Measurements from ENCODE around the gene CRHR1. TPM values are rescaled to one million over a fixed set of nuclear protein-coding genes. Genes with fewer than 3 reads are reported as not detected.

Gene CRHR1
- total RNA-seq, 4 donors from 2014 or later, result 0.25 to 3.7 (median 1.5) TPM

- no peak within 1 kb of the TSS for H3K4me3 ChIP-seq (ENCODE audit: low read depth, poor library complexity, severe bottlenecking)
- WGBS, 2 donors, result 74 to 86% methylated on average over 19 to 25 of the region's 25 CpGs
- TF ChIP-seq, protein P1, sequence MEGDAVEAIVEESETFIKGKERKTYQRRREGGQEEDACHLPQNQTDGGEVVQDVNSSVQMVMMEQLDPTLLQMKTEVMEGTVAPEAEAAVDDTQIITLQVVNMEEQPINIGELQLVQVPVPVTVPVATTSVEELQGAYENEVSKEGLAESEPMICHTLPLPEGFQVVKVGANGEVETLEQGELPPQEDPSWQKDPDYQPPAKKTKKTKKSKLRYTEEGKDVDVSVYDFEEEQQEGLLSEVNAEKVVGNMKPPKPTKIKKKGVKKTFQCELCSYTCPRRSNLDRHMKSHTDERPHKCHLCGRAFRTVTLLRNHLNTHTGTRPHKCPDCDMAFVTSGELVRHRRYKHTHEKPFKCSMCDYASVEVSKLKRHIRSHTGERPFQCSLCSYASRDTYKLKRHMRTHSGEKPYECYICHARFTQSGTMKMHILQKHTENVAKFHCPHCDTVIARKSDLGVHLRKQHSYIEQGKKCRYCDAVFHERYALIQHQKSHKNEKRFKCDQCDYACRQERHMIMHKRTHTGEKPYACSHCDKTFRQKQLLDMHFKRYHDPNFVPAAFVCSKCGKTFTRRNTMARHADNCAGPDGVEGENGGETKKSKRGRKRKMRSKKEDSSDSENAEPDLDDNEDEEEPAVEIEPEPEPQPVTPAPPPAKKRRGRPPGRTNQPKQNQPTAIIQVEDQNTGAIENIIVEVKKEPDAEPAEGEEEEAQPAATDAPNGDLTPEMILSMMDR (IDR thresholded peaks at IDR 0.05), result no peak
- no peak for TF ChIP-seq POLR2A (IDR thresholded peaks at IDR 0.05)
- intact Hi-C loops (cut with DNase I; ENCODE audit: low total_unique reads), result no loop called here
- no peak for DNase-seq (ENCODE audit: low spot score in 2 of 2)
Measured at GRCh38 chr17:45844695-45845375, 60.7 kb downstream of the CRHR1 start, which contains the start of gene SPPL2C. TSS of gene SPPL2C (plus strand) at chr17:45844881. CDS start at chr17:45844907, 26 bp downstream.

DNA sequence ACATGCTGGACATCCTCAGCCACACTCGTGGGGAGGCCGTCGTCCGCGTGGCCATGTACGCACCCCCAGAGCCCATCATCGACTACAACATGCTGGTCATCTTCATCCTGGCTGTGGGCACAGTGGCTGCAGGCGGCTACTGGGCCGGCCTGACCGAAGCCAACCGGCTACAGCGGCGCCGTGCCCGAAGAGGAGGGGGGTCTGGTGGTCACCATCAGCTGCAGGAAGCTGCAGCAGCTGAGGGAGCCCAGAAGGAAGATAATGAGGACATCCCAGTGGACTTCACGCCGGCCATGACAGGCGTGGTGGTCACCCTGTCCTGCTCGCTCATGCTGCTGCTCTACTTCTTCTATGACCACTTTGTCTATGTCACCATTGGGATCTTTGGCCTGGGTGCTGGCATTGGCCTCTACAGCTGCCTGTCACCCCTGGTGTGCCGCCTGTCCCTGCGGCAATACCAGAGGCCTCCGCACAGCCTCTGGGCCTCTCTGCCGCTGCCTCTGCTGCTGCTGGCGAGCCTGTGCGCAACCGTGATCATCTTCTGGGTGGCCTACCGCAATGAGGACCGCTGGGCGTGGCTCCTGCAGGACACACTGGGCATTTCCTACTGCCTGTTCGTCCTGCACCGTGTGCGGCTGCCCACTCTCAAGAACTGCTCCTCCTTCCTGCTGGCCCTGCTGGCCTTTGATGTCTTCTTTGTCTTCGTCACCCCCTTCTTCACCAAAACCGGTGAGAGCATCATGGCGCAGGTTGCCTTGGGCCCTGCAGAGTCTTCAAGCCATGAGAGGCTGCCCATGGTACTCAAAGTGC, 61.5 kb downstream of the CRHR1 start:
- DNase-seq (ENCODE audit: low spot score in 2 of 2), result no peak
- intact Hi-C loops (cut with DNase I; ENCODE audit: low total_unique reads), result no loop called here
- H3K4me3 ChIP-seq (ENCODE audit: low read depth, poor library complexity, severe bottlenecking), result no peak overlapping the region
- TF ChIP-seq, protein P1 (IDR thresholded peaks at IDR 0.05), result no peak
- TF ChIP-seq POLR2A (IDR thresholded peaks at IDR 0.05), result no peak
- WGBS, 2 donors, result 91% methylated on average over 31 to 35 of the region's 35 CpGs

- 87 to 92% methylated on average over 8 to 9 of the region's 10 CpGs for WGBS, 2 donors
- DNase-seq (ENCODE audit: low spot score in 2 of 2), result no peak
- intact Hi-C loops (cut with DNase I; ENCODE audit: low total_unique reads), result no loop called here
- TF ChIP-seq, protein P1 (IDR thresholded peaks at IDR 0.05), result no peak
- no peak for TF ChIP-seq POLR2A (IDR thresholded peaks at IDR 0.05)
- no peak overlapping the region for H3K4me3 ChIP-seq (ENCODE audit: low read depth, poor library complexity, severe bottlenecking)
Measured at GRCh38 chr17:45846223-45846622, 62.1 kb downstream of the CRHR1 start.

DNA sequence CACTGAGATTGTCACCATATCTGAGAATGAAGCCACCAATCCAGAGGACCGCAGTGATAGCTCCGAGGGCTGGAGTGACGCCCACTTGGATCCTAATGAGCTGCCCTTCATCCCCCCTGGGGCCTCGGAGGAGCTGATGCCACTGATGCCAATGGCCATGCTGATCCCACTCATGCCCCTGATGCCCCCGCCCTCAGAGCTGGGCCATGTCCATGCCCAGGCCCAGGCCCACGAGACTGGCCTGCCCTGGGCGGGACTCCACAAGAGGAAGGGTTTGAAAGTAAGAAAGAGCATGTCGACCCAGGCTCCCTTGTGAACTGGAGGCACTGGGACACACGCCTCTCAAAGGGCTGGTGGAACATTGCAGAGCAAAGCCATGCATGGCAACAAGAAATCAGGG, 62.5 kb downstream of the CRHR1 start:
- intact Hi-C loops (cut with DNase I; ENCODE audit: low total_unique reads), result no loop called here
- no peak for DNase-seq (ENCODE audit: low spot score in 2 of 2)
- WGBS, 2 donors, result 78 to 85% methylated on average over 9 of the region's 9 CpGs
- TF ChIP-seq, protein P1 (IDR thresholded peaks at IDR 0.05), result no peak
- TF ChIP-seq POLR2A (IDR thresholded peaks at IDR 0.05), result no peak
- H3K4me3 ChIP-seq (ENCODE audit: low read depth, poor library complexity, severe bottlenecking), result no peak overlapping the region

- no peak for DNase-seq (ENCODE audit: low spot score in 2 of 2)
- TF ChIP-seq, protein P1 (IDR thresholded peaks at IDR 0.05), result no peak
- no peak for TF ChIP-seq POLR2A (IDR thresholded peaks at IDR 0.05)
- intact Hi-C loops (cut with DNase I; ENCODE audit: low total_unique reads), result no loop called here
- no peak overlapping the region for H3K4me3 ChIP-seq (ENCODE audit: low read depth, poor library complexity, severe bottlenecking)
- 87 to 92% methylated on average over 4 of the region's 4 CpGs for WGBS, 2 donors
Measured at GRCh38 chr17:45847101-45847500, 63.0 kb downstream of the CRHR1 start.

All from lower leg skin (tissue), 4 donors.